Measurements from ENCODE around the gene MAGEE1. TPM values are rescaled to one million over a fixed set of nuclear protein-coding genes. Genes with fewer than 3 reads are reported as not detected.

The MAGEE1 gene, protein sequence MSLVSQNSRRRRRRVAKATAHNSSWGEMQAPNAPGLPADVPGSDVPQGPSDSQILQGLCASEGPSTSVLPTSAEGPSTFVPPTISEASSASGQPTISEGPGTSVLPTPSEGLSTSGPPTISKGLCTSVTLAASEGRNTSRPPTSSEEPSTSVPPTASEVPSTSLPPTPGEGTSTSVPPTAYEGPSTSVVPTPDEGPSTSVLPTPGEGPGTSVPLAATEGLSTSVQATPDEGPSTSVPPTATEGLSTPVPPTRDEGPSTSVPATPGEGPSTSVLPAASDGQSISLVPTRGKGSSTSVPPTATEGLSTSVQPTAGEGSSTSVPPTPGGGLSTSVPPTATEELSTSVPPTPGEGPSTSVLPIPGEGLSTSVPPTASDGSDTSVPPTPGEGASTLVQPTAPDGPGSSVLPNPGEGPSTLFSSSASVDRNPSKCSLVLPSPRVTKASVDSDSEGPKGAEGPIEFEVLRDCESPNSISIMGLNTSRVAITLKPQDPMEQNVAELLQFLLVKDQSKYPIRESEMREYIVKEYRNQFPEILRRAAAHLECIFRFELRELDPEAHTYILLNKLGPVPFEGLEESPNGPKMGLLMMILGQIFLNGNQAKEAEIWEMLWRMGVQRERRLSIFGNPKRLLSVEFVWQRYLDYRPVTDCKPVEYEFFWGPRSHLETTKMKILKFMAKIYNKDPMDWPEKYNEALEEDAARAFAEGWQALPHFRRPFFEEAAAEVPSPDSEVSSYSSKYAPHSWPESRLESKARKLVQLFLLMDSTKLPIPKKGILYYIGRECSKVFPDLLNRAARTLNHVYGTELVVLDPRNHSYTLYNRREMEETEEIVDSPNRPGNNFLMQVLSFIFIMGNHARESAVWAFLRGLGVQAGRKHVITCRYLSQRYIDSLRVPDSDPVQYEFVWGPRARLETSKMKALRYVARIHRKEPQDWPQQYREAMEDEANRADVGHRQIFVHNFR
- polyA plus RNA-seq (2013, experiment 1 of 2; ENCODE audit: insufficient read length): 2.7 TPM
- 3.1 TPM for polyA plus RNA-seq (2013, experiment 2 of 2; ENCODE audit: insufficient read length)

DNA sequence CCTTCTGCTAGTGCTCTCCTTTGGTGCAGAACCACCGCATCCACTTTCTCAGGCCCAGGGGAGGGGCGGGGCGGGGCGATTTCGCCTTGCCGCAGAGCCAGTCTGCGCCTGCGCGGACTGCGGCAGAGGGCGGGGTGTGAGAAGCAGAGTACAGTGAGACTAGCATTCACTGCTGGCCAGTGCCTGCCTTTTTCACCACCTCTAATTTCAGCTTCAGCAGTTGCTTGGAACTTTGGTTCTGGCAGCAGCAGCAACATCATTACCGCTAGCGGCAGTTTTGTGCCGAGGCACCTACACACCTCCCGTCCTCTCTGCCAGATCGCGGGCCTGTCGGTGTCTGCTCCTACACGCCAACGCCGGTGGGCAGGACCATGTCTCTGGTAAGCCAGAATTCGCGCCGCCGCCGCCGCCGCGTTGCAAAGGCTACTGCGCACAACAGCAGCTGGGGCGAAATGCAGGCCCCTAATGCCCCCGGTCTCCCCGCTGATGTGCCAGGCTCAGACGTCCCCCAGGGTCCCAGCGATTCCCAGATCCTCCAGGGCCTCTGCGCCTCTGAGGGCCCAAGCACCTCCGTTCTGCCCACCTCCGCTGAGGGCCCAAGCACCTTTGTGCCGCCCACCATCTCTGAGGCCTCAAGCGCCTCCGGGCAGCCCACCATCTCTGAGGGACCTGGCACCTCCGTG lies at the start of gene MAGEE1:
Gene MAGEE1, plus strand, starts transcription at position 151 of the 683 bp plus-strand sequence. Its CDS starts 221 bp downstream, at position 372.
- peak; percentile 67 for DNase-seq

DNA sequence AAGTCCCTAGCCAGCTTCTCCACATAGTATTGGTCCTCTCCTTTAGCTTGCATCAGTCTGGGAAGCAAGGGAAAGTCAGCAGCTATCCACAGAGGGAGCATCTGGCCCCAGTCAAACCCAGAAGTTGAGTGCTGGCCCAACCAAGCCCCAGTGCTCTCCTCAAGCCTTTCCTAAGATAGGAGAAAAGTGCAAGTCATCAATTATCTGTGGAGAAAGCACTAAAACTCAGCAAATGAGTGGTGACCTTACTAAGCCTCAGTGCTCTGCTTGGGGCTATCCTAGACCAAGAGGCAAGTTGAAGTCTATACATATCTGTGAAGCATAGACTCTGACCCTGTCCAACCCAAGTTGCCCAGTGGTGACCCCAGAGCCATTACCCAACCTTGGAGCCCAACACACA lies 28.5 kb upstream of the MAGEE1 start:
- no peak for DNase-seq

DNA sequence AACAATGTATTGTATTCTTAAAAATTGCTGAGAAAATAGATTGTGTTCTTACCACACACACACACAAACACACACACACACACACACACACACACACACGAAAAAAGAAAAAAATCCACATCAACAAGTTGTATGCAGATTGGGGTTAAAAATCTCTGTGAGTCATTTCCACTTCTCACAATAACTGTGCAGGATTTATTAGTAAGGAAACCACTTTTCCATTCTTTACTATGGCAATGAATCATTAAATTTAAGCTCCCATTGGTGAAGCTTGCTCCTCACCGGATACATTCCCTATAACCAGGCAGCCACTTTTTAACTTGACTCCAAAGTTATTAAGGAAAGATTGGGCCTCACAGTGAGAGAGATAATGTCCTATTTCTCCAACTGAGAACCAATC lies 19.7 kb upstream of the MAGEE1 start:
- DNase-seq: no peak

DNA sequence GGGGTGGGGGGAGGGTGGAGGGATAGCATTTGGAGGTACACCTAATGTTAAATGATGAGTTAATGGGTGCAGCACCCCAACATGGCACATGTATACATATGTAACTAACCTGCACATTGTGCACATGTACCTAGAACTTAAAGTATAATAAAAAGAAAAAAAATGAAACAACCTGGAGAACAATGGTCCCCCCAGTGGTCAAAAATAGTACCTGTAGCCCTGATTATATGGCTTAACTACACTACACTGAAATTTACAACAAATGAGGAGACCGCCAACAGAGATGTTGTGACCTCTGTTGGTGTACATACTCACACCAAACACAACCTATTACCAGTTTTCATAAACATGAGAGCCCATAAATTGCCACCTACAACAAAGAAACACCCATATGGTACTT lies 7.3 kb upstream of the MAGEE1 start:
- no peak for DNase-seq

DNA sequence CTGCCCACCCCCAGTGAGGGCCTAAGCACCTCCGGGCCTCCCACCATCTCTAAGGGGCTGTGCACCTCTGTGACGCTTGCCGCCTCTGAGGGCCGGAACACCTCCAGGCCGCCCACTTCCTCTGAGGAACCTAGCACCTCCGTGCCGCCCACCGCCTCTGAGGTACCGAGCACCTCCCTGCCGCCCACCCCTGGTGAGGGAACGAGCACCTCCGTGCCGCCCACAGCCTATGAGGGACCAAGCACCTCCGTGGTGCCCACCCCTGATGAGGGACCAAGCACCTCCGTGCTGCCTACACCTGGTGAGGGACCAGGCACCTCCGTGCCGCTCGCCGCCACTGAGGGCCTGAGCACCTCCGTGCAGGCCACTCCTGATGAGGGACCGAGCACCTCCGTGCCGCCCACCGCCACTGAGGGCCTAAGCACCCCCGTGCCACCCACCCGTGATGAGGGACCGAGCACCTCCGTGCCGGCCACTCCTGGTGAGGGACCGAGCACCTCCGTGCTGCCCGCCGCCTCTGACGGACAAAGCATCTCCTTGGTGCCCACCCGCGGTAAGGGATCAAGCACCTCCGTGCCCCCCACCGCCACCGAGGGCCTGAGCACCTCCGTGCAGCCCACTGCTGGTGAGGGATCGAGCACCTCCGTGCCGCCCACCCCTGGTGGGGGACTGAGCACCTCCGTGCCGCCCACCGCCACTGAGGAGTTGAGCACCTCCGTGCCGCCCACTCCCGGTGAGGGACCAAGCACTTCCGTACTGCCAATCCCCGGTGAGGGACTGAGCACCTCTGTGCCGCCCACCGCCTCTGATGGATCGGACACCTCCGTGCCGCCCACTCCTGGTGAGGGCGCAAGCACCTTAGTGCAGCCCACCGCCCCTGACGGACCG lies 977 bp downstream of the MAGEE1 start:
- no peak for DNase-seq

DNA sequence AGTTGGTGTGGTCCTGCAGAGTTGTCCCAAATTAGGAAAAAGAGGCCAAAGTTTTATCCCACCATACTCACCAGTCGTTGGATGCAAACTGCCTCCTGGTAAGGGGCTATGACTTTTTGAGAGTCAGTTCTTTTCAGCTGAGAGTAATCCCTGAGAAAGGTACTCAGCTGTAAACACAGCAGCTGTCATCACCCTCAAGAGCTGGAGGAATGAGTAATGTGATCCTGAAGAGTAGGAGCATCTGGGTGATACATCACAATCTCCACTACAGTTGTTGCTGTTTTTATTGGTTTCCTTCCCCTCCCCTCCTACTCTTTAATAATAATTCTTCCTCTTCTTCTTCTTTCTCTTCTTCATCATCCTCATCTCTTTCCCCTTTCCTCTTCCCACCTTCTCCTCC lies 5.7 kb downstream of the MAGEE1 start:
- DNase-seq: no peak

DNA sequence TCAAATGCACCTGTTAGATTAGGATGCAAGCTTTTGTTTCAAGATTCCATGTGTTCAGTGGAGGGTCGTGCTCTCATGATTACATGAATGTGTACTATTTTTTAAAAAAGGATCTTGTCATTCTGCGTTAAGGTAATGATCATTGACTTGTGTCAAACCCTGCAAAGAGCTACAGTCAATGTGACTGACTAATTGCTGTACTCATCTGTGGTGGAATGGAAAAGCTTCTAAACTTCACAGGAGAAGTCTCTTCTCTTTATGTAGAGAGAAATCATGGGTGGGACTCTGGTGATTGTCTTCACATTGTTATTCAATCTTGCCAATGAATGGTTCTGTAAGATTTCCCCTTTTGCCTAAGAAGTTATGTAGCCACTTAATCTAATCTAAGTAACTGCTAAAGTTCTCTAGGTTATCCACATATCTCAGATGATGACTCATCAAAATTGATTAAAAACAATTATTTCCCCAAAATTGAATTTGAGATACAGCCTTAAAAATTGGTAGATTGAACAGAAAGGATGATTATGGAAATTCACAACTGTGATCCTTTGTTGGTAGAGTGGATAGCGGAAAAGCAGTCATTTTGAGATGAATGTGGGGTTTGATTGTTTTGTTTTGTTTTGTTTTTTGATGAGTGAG lies 6.7 kb downstream of the MAGEE1 start:
- no peak for DNase-seq

DNA sequence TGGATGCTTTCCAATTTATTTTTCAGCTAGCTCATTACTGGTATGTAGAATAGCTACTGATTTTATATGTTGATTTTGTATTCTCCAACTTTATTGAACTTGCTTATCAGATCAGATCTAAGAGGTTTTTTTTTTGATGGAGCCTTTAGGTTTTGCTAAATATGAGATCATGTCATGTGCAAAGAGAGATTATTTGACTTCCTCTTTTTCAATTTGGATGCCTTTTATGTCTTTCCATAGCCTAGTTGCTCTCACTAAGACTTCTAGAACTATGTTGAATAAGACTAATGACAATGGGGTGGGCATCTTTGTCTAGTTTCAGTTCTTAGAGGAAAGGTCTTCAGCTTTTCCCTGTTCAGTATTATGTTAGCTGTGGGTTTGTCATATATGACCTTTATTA lies 11.7 kb downstream of the MAGEE1 start:
- no peak for DNase-seq

DNA sequence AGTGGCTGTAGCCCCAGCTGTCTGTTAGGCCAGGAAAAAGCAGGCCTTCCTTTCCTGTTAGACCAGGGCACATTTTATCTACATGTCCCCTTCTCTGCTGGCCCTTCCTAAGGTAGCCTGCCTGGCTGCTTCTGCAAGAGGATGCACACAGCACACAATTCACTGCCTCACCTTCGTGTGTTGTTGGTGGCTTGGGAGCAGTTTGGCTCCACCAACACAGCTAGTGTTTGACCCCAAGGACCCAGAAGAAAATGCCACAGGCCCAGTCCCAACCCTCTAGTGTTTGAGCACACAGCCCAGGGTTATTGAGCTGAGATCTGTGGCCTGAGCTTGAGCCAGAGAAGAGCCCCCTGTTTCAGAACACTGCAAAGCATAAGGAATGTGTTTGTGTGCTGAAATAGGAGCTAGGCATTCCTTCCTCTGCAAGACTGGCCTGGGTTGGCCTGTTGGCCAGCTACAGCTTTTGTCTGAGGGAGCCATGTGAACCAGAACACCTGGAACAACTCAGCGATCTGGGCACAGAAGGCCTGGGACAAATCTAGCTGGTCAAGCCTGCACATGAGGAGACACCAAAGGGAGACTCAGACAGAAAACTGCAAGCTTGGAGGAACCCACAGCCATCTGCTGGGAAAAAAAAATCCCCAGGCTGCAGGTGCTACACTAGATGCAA lies 26.4 kb downstream of the MAGEE1 start:
- no peak for DNase-seq

DNA sequence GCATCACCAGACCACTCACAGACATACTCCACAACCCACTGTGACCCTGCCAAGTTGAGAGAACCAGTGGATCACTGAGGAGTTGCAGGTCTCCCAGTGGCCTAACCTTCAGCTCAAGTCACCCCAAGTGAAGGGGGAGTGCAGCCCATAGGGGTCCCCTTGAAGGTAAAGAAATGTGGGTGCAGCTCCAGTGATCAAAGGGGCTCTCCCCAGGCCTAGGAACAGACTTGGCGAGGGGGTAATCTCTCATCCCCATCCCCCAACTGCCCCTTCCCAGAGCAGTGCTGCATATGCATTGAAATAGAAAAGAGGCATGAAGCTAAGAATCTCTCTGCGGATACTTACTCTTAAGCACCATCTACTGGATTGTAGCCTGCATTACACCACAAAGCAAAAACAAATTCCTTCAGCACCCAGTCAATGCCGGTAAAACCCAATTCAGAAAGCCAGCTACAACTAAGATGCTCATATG lies 27.0 kb downstream of the MAGEE1 start:
- peak; percentile 8 for DNase-seq

DNA sequence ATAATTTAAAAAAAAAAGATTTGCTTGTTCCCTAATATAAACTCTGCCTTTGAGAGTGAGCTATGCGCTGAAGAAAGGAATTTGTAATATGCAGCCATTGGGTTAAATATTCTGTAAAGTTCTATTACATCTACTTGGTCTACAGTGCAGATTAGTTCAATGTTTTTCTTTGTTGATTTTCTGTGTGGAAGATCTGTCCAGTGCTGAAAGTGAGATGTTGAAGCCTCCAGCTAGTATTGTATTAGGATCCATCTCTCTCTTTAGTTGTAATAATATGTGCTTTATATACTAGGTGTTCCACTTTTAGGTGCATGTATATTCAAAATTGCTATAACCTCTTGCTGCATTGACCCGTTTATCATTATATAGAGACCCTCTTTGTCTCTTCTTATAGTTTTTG lies 49.8 kb downstream of the MAGEE1 start:
- DNase-seq: no peak

Measured in fibroblast of skin of back (primary cell).